ENCODE measurements around the gene LBH.
A peak's percentile ranks its signal among the peaks of the same experiment; 100 is the strongest.

The LBH gene

DNA sequence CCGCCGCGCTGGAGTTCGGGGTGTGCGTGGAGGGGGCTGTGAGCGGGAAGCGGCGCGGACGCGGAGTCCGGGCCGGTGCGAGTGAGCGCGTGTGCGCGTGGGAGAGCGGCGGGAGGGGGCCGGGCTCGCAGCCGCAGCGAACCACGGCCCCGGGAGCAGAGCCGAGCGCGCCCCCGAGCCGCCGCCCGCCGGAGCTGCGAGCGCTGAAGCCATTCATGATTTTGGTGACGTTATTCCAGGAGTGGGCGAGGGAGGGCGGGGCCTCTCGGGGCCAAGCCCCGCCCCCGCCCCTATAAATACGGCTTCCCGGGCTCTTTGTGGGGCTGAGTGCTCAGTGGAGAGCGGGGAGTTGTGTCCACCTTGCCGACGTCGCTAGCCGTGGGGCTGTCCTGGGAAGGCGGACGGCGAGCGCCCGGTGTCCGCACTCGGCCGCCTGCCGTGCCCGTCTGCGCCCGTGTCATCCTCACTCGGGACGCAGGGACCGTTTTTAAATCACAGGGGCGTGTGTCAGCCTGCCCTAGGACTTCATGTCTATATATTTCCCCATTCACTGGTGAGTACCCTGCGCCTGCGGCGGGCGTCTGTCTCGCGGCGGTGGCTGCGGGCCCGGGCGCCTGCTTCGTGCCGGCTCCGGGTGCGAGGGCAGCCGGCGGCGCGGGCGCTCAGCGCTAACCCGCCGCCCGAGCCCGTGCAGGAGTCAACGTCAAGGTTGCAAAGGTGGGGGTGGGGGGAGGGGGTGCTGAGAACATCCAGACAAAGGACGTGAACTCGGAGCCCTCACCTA is at the start of gene LBH:
TSS of gene LBH (plus strand) at position 323 of the 784 bp plus-strand sequence. CDS start at position 528, 205 bp downstream.
- DNase-seq = peak; percentile 96

GRCh38 chr2:30184035-30184434 is 47.3 kb upstream of the LBH start:
- no peak for DNase-seq

DNA sequence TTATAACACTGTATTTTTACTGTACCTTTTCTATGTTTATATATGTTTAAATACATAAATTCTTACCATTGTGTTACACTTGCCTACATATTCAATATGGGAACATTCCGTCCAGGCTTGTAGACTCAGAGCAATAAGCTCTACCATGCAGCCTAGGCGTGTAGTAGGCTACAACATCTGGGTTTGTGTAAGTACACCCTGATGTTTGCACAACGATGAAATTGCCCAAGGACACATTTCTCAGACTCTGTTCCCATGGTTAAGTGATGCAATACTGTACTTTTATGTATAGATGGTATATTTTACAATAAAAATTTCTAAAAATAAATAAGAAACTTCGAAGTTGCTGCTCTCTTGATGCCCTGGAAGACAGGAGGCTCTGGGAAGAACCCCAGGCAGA is 46.2 kb upstream of the LBH start:
- DNase-seq = no peak

DNA sequence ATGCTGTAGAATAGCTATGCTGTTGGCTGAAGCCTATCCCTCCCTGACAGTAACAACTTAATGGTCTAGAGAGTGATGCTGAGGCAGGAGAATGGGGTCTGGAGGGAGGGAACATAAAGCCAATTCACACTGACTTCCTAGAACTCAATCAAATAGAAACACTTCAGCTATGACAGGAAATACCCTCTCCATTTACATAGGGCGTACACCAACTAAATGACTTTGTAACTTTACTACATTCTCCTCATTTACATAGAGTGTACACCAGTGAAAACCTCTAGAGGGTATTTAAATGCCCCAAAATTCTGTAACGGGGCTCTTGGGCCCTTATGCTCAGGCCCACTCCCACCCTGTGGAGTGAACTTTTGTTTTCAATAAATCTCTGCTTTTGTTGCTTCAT is 43.0 kb upstream of the LBH start:
- no peak for DNase-seq

GRCh38 chr2:30190637-30191036 is 40.7 kb upstream of the LBH start:
- no peak for DNase-seq

- DNase-seq = no peak
These were observed 40.2 kb upstream of the LBH start for GRCh38 chr2:30191107-30191506.

GRCh38 chr2:30191819-30192271 is 39.5 kb upstream of the LBH start:
- DNase-seq = no peak

GRCh38 chr2:30192314-30192713 is 39.0 kb upstream of the LBH start:
- DNase-seq = no peak

DNA sequence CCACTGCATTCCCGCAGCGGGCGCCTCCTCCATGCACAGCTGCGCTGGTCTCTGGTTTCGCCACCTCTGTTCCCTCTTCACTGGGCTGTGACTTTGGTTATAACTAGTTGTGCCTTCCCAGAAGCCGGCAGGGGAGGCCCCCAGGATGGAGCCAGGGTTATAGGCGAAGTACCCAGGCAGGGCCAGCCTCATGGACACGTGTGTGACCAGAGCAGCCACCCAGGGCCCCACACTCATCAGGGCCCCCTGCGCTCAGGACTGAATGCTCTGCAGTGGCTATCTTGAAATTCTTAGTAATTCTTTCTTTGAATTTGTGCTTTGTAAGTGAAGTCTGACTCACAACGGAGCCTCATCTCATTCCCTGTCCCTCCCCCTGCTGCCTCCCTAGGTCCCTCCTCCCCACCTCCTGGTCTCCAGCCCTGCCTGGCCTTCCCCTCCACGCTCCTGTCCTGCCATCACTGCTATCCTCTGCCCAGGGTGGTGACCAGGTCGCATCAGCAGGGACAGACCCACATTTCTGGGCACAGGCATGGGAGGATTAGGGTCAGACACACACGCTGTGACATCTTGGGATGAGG is 38.1 kb upstream of the LBH start:
- no peak for DNase-seq

DNA sequence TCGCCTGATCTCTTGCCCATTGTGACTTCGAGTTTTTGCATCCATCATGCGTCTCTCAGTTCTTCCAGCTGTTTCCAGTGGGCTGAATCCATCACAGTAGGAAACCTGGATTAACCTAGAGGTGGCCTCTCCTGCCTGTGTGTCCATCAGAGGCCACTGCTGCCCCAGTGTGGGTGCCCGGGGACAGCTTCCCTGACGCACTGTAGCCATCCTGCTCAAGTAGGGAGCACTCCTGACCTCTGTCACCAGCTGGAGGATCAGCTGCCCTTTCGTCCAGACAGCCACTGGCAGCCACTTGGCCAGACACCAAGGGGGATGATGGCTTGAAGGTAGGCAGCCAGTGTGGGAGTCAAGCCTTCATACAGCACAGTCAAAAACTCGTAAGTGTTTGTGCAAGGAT is 36.9 kb upstream of the LBH start:
- DNase-seq = no peak

GRCh38 chr2:30195016-30195415 is 36.3 kb upstream of the LBH start:
- no peak for DNase-seq

DNA sequence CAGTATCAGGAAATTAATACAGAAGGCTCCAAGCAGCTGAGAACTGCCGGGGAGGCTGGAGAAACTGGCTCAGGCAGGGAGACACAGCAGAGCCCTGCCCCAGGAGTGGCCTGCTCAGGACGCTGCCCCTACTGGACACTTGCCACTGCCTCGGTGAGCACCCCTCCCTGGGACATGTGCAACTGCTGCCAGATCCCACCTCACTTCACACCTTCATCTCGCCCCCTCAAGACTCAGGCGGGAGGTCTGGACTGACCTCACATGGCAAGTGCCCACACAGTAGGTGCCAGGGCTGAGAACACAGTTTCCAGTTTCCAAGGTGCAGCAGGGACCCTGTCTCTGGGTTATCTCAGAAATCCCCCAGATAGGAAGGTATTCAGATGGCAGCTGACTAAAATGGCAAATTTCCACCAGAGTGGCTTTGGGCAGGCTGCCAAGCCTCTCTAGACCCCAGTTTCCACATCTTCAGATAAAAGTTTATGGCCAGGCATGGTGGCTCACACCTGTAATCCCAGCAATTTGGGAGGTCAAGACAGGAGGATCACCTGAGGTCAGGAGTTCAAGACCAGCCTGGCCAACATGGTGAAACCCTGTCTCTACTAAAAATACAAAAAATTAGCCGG is 33.7 kb upstream of the LBH start:
- DNase-seq = no peak

GRCh38 chr2:30201990-30202389 is 29.3 kb upstream of the LBH start:
- DNase-seq = no peak

DNA sequence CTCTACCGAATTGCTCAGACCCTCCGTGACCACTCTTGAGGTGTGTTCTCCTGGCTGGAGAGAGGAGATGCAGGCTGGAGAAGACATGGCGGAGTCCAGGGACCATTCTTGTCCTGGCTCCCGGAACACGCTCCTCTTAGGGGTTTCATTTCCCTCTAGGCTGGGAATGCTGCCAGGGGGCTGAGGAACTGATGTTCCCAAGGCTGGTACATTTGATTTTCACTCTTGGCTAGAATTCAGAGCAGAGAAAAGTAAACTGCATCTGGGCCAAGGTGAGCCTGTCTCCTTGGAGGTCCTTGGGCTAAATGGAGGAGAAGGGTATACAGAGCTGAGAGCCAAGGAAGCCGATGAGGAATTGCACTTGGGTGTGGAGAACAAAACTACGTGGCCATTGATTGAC is 28.2 kb upstream of the LBH start:
- DNase-seq = no peak

- DNase-seq = no peak
These were observed 27.1 kb upstream of the LBH start for GRCh38 chr2:30204281-30204680.

DNA sequence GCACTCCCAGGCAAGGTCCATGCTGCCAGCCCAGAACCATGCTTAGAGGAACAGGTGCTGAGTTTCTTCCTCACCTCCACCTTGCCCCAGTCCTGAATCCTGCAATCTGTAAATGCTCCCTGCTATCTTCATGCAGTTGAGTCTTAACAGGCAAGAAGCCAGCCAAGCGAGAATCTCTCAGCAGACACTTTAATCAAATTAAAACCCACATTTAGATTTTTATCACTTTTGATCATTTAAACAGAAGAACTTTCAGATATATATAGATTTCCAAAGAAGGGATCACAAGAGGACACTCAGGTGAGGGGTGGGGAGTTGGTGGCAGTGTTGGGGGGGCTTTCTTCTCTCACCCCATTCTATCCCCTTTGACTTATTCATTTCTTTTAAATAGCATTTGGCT is 25.9 kb upstream of the LBH start:
- no peak for DNase-seq

DNA sequence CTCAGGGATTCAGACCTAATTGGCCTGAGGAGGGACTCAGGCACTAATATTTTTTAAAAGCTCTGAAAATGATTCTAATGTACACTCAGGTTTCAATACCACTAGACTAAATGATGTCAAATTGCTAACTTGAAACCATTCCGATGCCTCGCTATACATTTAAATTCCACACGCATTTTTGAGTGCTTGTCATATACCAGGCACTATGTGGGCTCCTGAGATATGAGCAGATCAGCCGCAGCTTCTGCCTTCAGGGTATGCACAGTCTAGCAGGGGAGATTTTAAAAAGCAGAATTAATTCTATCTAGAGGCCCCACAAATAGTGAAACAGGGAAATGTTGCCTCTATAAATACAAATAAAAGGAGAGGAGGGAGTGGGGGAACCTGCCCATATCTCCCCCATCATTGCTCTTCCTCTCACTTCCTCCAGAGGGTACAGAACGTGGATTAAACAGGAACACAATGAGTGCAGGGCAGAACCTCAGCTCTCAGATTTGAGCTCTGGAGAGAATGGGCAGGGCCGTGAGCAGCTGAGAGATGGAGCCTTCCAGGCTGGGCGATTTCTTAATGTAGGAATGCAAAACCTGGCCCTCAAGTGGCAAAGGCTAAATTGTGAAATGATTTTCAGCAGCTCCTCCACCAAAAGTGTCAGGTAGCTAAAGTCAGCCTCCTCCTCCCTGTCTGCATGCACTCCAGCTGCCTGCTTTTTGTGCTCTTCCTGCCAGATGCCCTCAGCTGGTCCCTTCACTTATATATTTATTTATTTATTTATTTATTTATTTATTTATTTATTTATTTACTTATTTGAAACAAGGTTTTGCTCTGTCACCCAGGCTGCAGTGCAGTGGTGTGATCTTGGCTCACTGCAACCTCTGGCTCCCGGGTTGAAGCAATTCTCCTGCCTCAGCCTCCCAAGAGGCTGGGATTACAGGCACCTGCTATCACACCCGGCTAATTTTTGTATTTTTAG is 24.6 kb upstream of the LBH start:
- no peak for DNase-seq

- peak; percentile 74 for DNase-seq
These were observed 22.9 kb upstream of the LBH start for GRCh38 chr2:30208453-30208852.

- DNase-seq = no peak
These were observed 22.1 kb upstream of the LBH start for GRCh38 chr2:30209227-30209626.

DNA sequence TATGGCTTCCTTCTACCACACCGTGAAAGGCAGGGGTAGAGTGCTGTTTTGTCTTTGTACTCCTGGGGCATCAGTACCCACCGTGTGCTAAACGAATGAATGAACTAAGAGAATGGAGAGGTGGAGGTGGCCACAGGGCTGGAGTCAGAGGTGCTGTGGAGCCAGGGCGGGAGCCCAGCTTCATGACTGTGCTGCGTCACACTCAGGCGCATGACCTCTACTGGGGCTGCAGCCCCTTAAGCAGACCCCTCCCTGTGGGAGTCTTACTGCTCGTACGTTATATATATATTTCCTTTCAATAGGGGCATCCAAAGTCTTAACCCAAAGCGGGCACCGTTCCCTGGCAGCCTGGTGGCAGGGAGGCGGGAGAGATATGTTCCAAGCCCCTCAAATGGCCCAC is 18.0 kb upstream of the LBH start:
- DNase-seq = peak; percentile 53

DNA sequence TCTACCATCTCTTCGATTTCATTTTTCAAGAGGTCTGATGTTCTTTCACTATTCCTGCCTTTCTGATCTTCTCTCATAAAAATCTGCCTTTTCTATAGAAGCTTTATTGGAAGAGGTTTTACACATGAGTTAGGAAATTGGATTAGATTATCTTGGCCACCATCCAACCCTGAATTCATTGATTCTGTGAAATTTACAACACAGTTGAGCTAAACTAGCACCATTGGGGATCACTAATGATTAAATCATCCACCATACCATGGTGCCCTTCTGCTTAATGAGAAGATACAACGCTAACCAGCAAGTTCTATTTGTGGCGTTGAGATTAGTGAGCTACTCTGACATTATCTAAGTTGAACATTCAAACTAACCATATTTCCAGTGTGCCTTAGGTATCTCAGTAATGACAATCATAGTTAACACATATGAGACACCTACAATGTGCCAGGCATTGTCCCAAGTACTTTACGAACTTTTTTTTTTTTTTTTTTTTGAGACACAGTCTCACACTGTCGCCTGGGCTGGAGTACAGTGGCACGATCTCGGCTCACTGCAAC is 17.3 kb upstream of the LBH start:
- DNase-seq = no peak

DNA sequence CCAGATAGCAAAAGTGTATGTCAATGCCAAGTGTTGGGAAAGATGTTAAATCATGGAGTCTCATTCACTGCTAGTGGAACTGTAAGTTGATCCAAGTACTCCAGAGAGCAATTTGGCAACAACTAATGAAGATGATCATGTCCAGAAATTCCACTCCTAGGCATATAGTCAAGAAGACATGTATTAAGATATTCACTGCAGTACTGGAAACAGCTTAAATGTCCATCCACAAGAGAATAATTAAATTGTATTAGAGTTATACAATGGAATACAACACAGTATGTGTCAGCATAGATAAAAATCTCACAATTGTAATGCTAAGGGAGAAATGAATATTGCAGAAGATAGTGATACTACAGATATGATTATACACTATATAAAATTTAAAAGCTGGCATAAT is 15.2 kb upstream of the LBH start:
- no peak for DNase-seq

All from activated effector memory CD4-positive, alpha-beta T cell treated with anti-CD3 and anti-CD28 coated beads, Interleukin-2, amount 50 U/mL, for 16 hours (primary cell).